Mesendoderm (in vitro differentiated cells): ENCODE data around the gene SLC37A3. TPM values are rescaled to one million over a fixed set of nuclear protein-coding genes. Genes with fewer than 3 reads are reported as not detected.

Experiments
- small RNA-seq: library from polyadenylated mRNA; stranded (forward); fragments of <200 nt; extraction: miRNeasy Mini kit (QIAGEN cat#:217004); gene quantifications from one replicate; pipeline ENCODE3, GENCODE V24; 2013; ENCODE audit not compliant: insufficient read depth

SLC37A3 gene

Small RNA genes within 50 kb of the gene (small RNA-seq; reads per million reads assigned to genes)
- not detected for gene RNA5SP247
- gene RNA5SP248 = 1,752 reads per million, percentile 99 among the genes with 10 or more reads in this experiment
